GM23338 (cell line): Measurements from ENCODE around the gene PLAGL1. TPM values are rescaled to one million over a fixed set of nuclear protein-coding genes. Genes with fewer than 3 reads are reported as not detected.

Experiments
- ATAC-seq: fragments of 200-7000 bp; cut with Tn5 transposase; 3 replicates; pipeline ENCODE4 v1.9.1; 2020
- DNase-seq: peaks from one replicate; pipeline ENCODE4 v3.0.0-alpha.2; 2015; ENCODE audit warnings: low spot score
- H2AFZ ChIP-seq: fragments of 200-600 bp; sonication (generic); 2 replicates; pipeline ENCODE4 v1.8.0; 2016; ENCODE audit warnings: antibody characterized with exemption, mild to moderate bottlenecking, moderate library complexity
- H3F3A ChIP-seq: fragments of 200-600 bp; sonication (generic); replicated peaks from 2 replicates; pipeline ENCODE4 v1.8.0; 2017; ENCODE audit warnings: antibody characterized with exemption, mixed run types, low read depth
- H3K27ac ChIP-seq: fragments of 200-600 bp; sonication (generic); 2 replicates; pipeline ENCODE4 v1.6.1; 2016; ENCODE audit warnings: low read depth
- H3K27me3 ChIP-seq: fragments of 200-600 bp; sonication (generic); 2 replicates; pipeline ENCODE4 v1.8.0; 2016; ENCODE audit warnings: mild to moderate bottlenecking, mixed run types, moderate library complexity; ENCODE audit not compliant: insufficient read depth
- H3K36me3 ChIP-seq: fragments of 200-600 bp; sonication (generic); 2 replicates; pipeline ENCODE4 v1.8.0; 2016; ENCODE audit warnings: mild to moderate bottlenecking; ENCODE audit not compliant: insufficient read depth
- H3K4me1 ChIP-seq: fragments of 200-600 bp; sonication (generic); 2 replicates; pipeline ENCODE4 v1.8.0; 2016; ENCODE audit warnings: mild to moderate bottlenecking, moderate library complexity; ENCODE audit not compliant: insufficient read depth
- H3K4me2 ChIP-seq: fragments of 200-600 bp; sonication (generic); 2 replicates; pipeline ENCODE4 v1.7.1; 2017; ENCODE audit warnings: mixed run types
- H3K4me3 ChIP-seq: fragments of 200-600 bp; sonication (generic); 2 replicates; pipeline ENCODE4 v1.6.1; 2016; ENCODE audit warnings: mixed run types
- H3K79me2 ChIP-seq: fragments of 200-600 bp; sonication (generic); replicated peaks from 2 replicates; pipeline ENCODE4 v1.8.0; 2017; ENCODE audit warnings: mild to moderate bottlenecking; ENCODE audit not compliant: insufficient read depth
- H3K9me2 ChIP-seq: fragments of 200-600 bp; sonication (generic); 2 replicates; pipeline ENCODE4 v1.8.0; 2017; ENCODE audit not compliant: insufficient read depth
- H4K20me1 ChIP-seq: fragments of 200-600 bp; sonication (generic); replicated peaks from 2 replicates; pipeline ENCODE4 v1.8.0; 2017; ENCODE audit warnings: mild to moderate bottlenecking; ENCODE audit not compliant: insufficient read depth
- H3K27ac Mint-ChIP-seq: 2 replicates; pipeline ENCODE4 v1.8.0; 2020; ENCODE audit warnings: inconsistent platforms, mild to moderate bottlenecking, moderate library complexity, mixed read lengths
- H3K27me3 Mint-ChIP-seq: 3 replicates; pipeline ENCODE4 v1.8.0; 2022; ENCODE audit warnings: low read depth, mild to moderate bottlenecking, moderate library complexity, mixed read lengths, inconsistent platforms; ENCODE audit not compliant: insufficient read depth, poor library complexity
- H3K36me3 Mint-ChIP-seq: 3 replicates; pipeline ENCODE4 v1.8.0; 2021; ENCODE audit warnings: low read depth, mild to moderate bottlenecking, inconsistent platforms, moderate library complexity, mixed read lengths
- H3K4me1 Mint-ChIP-seq: 3 replicates; pipeline ENCODE4 v1.8.0; 2020; ENCODE audit warnings: mild to moderate bottlenecking, inconsistent platforms, mixed read lengths
- H3K4me3 Mint-ChIP-seq: 3 replicates; pipeline ENCODE4 v1.8.0; 2021; ENCODE audit warnings: moderate library complexity, mild to moderate bottlenecking, inconsistent platforms, mixed read lengths
- H3K9me3 Mint-ChIP-seq: 3 replicates; pipeline ENCODE4 v1.8.0; 2020; ENCODE audit warnings: moderate library complexity, mild to moderate bottlenecking, inconsistent platforms, mixed read lengths
- CREB1 ChIP-seq: fragments of 250-450 bp; sonication (Bioruptor Pico); IDR thresholded peaks from 2 replicates; pipeline ENCODE4 v1.5.0; 2020; ENCODE audit warnings: low read depth, mild to moderate bottlenecking, moderate library complexity
- CTCF ChIP-seq, 2 experiments: fragments of 200-600 bp in 1 of 2; sonication (generic) in 1 of 2; conservative IDR thresholded peaks; 2 replicates each; pipeline versions ENCODE4 v1.5.1 to v1.6.1; 2016 to 2017; ENCODE audit warnings: antibody characterized with exemption in 2 of 2, low read depth in 2 of 2, mild to moderate bottlenecking in 2 of 2, moderate library complexity in 1 of 2
- ETS1 ChIP-seq: IDR thresholded peaks from 2 replicates; pipeline ENCODE4 v1.6.1; 2016; ENCODE audit warnings: antibody characterized with exemption
- EZH2 ChIP-seq: fragments of 200-600 bp; sonication (generic); IDR thresholded peaks from one replicate; pipeline ENCODE4 v1.8.0; 2017; ENCODE audit warnings: antibody characterized with exemption, mild to moderate bottlenecking, low read depth; ENCODE audit not compliant: unreplicated experiment
- EZH2phosphoT487 ChIP-seq: fragments of 200-600 bp; sonication (generic); IDR thresholded peaks from one replicate; pipeline ENCODE4 v1.8.1; 2018; ENCODE audit warnings: antibody characterized with exemption; ENCODE audit not compliant: unreplicated experiment
- JUNB ChIP-seq: IDR thresholded peaks from one replicate; pipeline ENCODE4 v1.6.1; 2016; ENCODE audit warnings: antibody characterized with exemption; ENCODE audit not compliant: unreplicated experiment
- NANOG ChIP-seq: IDR thresholded peaks from 2 replicates; pipeline ENCODE4 v1.6.1; 2016; ENCODE audit warnings: antibody characterized with exemption, borderline replicate concordance
- POLR2AphosphoS5 ChIP-seq: IDR thresholded peaks from 2 replicates; pipeline ENCODE4 v1.6.1; 2016; ENCODE audit warnings: antibody characterized with exemption, low read depth
- REST ChIP-seq: IDR thresholded peaks from one replicate; pipeline ENCODE4 v1.6.1; 2018; ENCODE audit warnings: antibody characterized with exemption; ENCODE audit not compliant: unreplicated experiment
- STAT1 ChIP-seq: IDR thresholded peaks from one replicate; pipeline ENCODE4 v1.6.1; 2016; ENCODE audit warnings: antibody characterized with exemption; ENCODE audit not compliant: unreplicated experiment
- ZNF114 ChIP-seq: fragments of 250-450 bp; sonication (Bioruptor Pico); IDR thresholded peaks from 2 replicates; pipeline ENCODE4 v1.5.0; 2020; ENCODE audit warnings: mild to moderate bottlenecking, moderate library complexity
- ZNF331 ChIP-seq: fragments of 250-450 bp; sonication (Bioruptor Pico); IDR thresholded peaks from 2 replicates; pipeline ENCODE4 v1.5.0; 2020; ENCODE audit warnings: low read depth, mild to moderate bottlenecking, moderate library complexity
- ZNF462 ChIP-seq: fragments of 250-450 bp; sonication (Bioruptor Pico); IDR thresholded peaks from 2 replicates; pipeline ENCODE4 v1.5.0; 2020; ENCODE audit warnings: mild to moderate bottlenecking, moderate library complexity
- polyA plus RNA-seq: library from polyadenylated mRNA; unstranded; fragments of >200 nt; fragmentation: Nextera tagmentation; extraction: Ambion mirVana; gene quantifications from 2 replicates; pipeline ENCODE4 v1.2.1, GENCODE V29; 2016
- total RNA-seq: library from RNA; depleted of rRNA; stranded (reverse); fragments of >200 nt; shearing (Covaris generic); gene quantifications from 2 replicates; pipeline ENCODE4 v1.2.3, GENCODE V29; 2014

The PLAGL1 gene
- total and polyA plus RNA-seq, 2 experiments from 2014 or later = 0.90 to 1.7 TPM

GRCh38 chr6:143974089-143974488 is 34.0 kb downstream of the PLAGL1 start:
- Mint-ChIP-seq H3K27ac (no peak overlapping the region), H3K4me1 (peaks cover 43% of the 10 kb centered on the region), H3K36me3 (no peaks in the 10 kb centered on the region), H3K4me3 (no peak overlapping the region), H3K27me3 (peaks cover 76% of the 10 kb centered on the region), H3K9me3 (no peaks in the 10 kb centered on the region)
- Histone ChIP-seq H3F3A (no peaks in the 10 kb centered on the region), H3K4me1 (peaks cover 54% of the 10 kb centered on the region), H4K20me1 (0 out of 2 replicates have a peak, but pooled peaks cover 3% of the 10 kb centered on the region), H3K79me2 (no peaks in the 10 kb centered on the region), H3K36me3 (no peaks in the 10 kb centered on the region), H2AFZ (no peak overlapping the region), H3K9me2 (no peaks in the 10 kb centered on the region), H3K27ac (no peak overlapping the region), H3K4me2 (peak overlapping the region; percentile 52), H3K27me3 (peaks cover 96% of the 10 kb centered on the region), H3K4me3 (peak overlapping the region; percentile 24; the same call in 1 of the 2 replicates)
- no peak for DNase-seq
- no peak for TF ChIP-seq ZNF462
- TF ChIP-seq JUNB = no peak
- no peak for TF ChIP-seq POLR2AphosphoS5
- TF ChIP-seq ZNF114 (CRISPR knock-in tag) = no peak
- no peak for TF ChIP-seq STAT1
- TF ChIP-seq EZH2phosphoT487 = no peak
- TF ChIP-seq ZNF331 (CRISPR knock-in tag) = no peak
- no peak for TF ChIP-seq EZH2
- no peak for TF ChIP-seq NANOG
- TF ChIP-seq CREB1 = no peak
- TF ChIP-seq ETS1 = no peak
- TF ChIP-seq REST = no peak
- no peak for TF ChIP-seq CTCF (conservative IDR thresholded peaks at IDR 0.05; ENCODE audit: low read depth in 2 of 2)
- no peak for ATAC-seq
